ENCODE measurements around the gene RRP8.

DNA sequence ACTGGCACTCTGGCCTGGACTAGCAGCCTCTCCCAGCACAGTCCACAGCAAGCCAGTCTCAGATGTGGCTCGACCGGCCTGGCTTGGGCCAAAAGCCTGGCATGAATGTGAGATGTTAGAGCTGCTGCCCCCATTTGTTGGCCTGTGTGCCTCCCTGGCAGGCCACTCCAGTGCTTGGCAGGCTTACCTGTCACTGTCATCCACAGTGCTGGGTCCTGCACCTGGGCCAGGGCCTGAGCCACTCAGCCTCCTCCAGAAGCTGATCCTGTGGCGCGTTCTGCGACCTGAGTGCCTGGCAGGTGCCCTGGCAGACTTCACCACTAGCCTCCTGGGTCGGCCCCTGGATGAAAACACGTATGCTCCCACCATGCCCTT lies 36.1 kb downstream of the RRP8 start:
- TF ChIP-seq POLR2A (IDR thresholded peaks at IDR 0.05) = no peak
- TF ChIP-seq CTCF (IDR thresholded peaks at IDR 0.05) = no peak

All from tibial nerve (tissue), 3 donors.